Measurements from ENCODE around the gene CNOT9. TPM values are rescaled to one million over a fixed set of nuclear protein-coding genes. Genes with fewer than 3 reads are reported as not detected.

The CNOT9 gene
- total RNA-seq, 4 donors from 2014 or later: 14.6 to 36.7 (median 31.3) TPM

DNA sequence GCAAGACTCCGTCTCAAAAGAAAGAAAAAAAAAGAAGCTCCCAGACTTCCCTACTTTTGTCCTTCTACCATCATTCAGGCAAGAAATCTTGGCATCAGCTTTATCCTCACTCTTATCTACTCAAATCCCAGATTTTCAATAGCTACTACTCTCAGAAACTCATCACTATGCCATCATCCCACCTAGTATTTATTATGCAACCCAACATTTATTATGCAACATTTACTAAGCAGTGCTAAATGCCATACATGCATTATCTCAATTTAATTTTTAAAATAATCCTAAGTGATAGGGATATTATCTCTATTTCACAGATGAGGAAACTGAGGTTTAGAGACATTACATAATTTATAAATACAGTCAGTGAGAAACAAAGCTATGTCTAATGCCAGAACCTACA lies 4.6 kb upstream of the CNOT9 start:
- in situ Hi-C loops (cut with MboI; ENCODE audit: low pct_ligation_motif_present in 1 of 4, low pct_unique_long_range_greater_than_20kb in 1 of 4, low sequenced_read_pairs in 3 of 4): no loop called here
- Histone ChIP-seq H3K4me3 (no peak overlapping the region), H3K9me3 (no peaks in the 10 kb centered on the region), H3K36me3 (peaks cover 0 to 11% (median 5%) of the 10 kb centered on the region in 4 donors), H3K4me1 (peaks cover 3 to 13% (median 12%) of the 10 kb centered on the region in 4 donors), H3K27ac (no peak overlapping the region), H3K27me3 (no peaks in the 10 kb centered on the region)
- no peak for DNase-seq
- WGBS, 2 donors (ENCODE audit: low coverage in 1 of 2): 83 to 92% methylated on average over 1 of the region's 1 CpG
- TF ChIP-seq, protein P1, sequence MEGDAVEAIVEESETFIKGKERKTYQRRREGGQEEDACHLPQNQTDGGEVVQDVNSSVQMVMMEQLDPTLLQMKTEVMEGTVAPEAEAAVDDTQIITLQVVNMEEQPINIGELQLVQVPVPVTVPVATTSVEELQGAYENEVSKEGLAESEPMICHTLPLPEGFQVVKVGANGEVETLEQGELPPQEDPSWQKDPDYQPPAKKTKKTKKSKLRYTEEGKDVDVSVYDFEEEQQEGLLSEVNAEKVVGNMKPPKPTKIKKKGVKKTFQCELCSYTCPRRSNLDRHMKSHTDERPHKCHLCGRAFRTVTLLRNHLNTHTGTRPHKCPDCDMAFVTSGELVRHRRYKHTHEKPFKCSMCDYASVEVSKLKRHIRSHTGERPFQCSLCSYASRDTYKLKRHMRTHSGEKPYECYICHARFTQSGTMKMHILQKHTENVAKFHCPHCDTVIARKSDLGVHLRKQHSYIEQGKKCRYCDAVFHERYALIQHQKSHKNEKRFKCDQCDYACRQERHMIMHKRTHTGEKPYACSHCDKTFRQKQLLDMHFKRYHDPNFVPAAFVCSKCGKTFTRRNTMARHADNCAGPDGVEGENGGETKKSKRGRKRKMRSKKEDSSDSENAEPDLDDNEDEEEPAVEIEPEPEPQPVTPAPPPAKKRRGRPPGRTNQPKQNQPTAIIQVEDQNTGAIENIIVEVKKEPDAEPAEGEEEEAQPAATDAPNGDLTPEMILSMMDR (IDR thresholded peaks at IDR 0.05): no peak
- intact Hi-C loops (cut with DNase I; ENCODE audit: low total_unique reads): no loop called here

DNA sequence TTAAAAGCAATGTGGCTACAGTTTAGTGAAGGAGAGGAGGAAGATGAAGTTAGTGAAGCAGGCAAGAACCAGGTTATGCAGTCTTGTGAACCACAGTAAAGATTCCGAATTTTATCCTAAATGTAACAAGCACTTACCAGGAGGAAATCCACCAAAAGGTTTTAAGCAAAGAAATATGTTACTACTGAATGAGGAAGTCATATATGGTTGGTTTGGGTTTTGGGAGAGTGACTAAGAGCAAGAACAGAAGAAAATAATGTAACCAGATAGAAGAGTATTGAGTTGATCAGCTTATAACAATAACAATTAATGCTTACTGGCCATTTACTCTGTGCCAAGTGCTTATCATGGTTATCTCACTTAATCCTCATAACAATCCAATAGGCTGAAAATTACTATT lies 2.3 kb upstream of the CNOT9 start:
- 67 to 94% methylated on average over 1 of the region's 1 CpG for WGBS, 2 donors (ENCODE audit: low coverage in 1 of 2)
- TF ChIP-seq POLR2AphosphoS5 (IDR thresholded peaks at IDR 0.05) (no peak), EP300 (IDR thresholded peaks at IDR 0.05; ENCODE audit: low read depth) (no peak), POLR2A (IDR thresholded peaks at IDR 0.05) (no peak)
- TF ChIP-seq, protein P1 (IDR thresholded peaks at IDR 0.05): no peak
- Histone ChIP-seq H3K27ac (no peak overlapping the region), H3K4me1 (peaks cover 10 to 33% (median 31%) of the 10 kb centered on the region in 4 donors), H3K4me3 (no peak overlapping the region), H3K9me3 (no peaks in the 10 kb centered on the region), H3K36me3 (no peaks in the 10 kb centered on the region), H3K27me3 (no peaks in the 10 kb centered on the region)
- in situ Hi-C loops (cut with MboI; ENCODE audit: low pct_ligation_motif_present in 1 of 4, low pct_unique_long_range_greater_than_20kb in 1 of 4, low sequenced_read_pairs in 3 of 4): no loop called here
- intact Hi-C loops (cut with DNase I; ENCODE audit: low total_unique reads): no loop called here
- no peak for DNase-seq

DNA sequence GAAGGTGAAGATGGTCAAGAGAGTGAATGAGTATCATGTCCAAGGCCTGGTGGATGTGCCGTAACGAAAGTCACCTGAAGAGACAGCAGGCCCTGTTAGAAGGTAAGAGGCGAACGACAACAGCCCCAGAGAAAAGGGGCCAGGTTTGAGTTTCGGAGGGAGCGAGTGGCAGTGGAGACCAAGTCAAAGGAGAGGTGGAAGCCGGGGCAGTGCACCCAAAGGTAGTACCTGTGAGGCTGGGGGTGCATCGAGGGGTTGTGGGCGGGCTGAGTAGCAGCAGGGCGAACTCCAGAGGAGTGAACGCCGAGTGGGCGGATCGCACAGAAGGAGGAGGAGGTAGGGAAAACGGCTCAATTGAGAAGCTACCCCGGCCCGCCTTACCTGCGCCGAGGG lies 846 bp upstream of the CNOT9 start:
- WGBS, 2 donors (ENCODE audit: low coverage in 1 of 2): 0% methylated on average over 6 to 19 of the region's 19 CpGs
- Histone ChIP-seq H3K36me3 (no peaks in the 10 kb centered on the region), H3K9me3 (no peaks in the 10 kb centered on the region), H3K27ac (peak overlapping the region; percentile 90 to 98 (median 96)), H3K4me3 (peak overlapping the region; percentile 57 to 89 (median 79)), H3K4me1 (peaks cover 10 to 34% (median 32%) of the 10 kb centered on the region in 4 donors), H3K27me3 (no peaks in the 10 kb centered on the region)
- intact Hi-C loops (cut with DNase I; ENCODE audit: low total_unique reads) (no loop called here), in situ Hi-C loops (cut with MboI; ENCODE audit: low pct_ligation_motif_present in 1 of 4, low pct_unique_long_range_greater_than_20kb in 1 of 4, low sequenced_read_pairs in 3 of 4) (no loop called here)
- no peak for DNase-seq
- TF ChIP-seq, protein P1 (IDR thresholded peaks at IDR 0.05): peak in 1 of 5 experiments; percentile 13
- no peak for TF ChIP-seq POLR2A (IDR thresholded peaks at IDR 0.05)

DNA sequence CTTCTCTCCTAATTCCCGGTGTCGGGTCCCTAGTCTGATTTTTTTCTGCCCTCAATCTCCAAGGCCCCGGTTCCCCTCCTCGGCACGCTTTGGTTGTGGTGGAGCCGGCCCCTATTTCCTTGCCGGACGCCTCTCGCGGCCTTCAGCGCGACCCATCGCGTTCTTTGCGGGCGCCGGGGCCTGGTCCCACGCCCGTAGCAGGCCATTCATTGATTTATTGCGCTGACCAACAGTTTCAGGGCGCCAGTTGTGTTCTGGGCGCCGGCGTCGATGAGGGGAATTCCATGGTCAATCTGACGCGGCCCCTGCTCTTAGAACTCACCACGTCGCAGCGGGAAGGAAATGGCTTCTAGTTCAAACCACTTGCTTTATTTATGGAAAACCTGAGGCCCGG lies 396 bp downstream of the CNOT9 start:
- in situ Hi-C loops (cut with MboI; ENCODE audit: low pct_ligation_motif_present in 1 of 4, low pct_unique_long_range_greater_than_20kb in 1 of 4, low sequenced_read_pairs in 3 of 4) (no loop called here), intact Hi-C loops (cut with DNase I; ENCODE audit: low total_unique reads) (no loop called here)
- peak; percentile 52 for DNase-seq
- Histone ChIP-seq H3K4me3 (peak overlapping the region; percentile 57 to 89 (median 82)), H3K36me3 (peaks cover 0 to under 1% (median 0%) of the 10 kb centered on the region in 4 donors), H3K27ac (peak overlapping the region; percentile 90 to 98 (median 96)), H3K9me3 (no peaks in the 10 kb centered on the region), H3K4me1 (peaks cover 10 to 34% (median 32%) of the 10 kb centered on the region in 4 donors), H3K27me3 (no peaks in the 10 kb centered on the region)
- no peak for TF ChIP-seq POLR2A (IDR thresholded peaks at IDR 0.05)
- no peak for TF ChIP-seq EP300 (IDR thresholded peaks at IDR 0.05; ENCODE audit: low read depth)
- TF ChIP-seq POLR2AphosphoS5 (IDR thresholded peaks at IDR 0.05): no peak
- TF ChIP-seq, protein P1 (IDR thresholded peaks at IDR 0.05): no peak
- WGBS, 2 donors (ENCODE audit: low coverage in 1 of 2): 1% methylated on average over 31 of the region's 31 CpGs; no CpG with 5 or more reads in 1 of the 2 donors

All from transverse colon (tissue), 4 donors.